Glutamatergic neuron (in vitro differentiated cells): ENCODE results near the gene TMEM63A. TPM values are rescaled to one million over a fixed set of nuclear protein-coding genes. Genes with fewer than 3 reads are reported as not detected.

Source experiments
- DNase-seq: peaks from one replicate; pipeline ENCODE4 v3.0.0; 2022
- H3K27ac Mint-ChIP-seq: one replicate; pipeline ENCODE4 v1.8.0; 2020; ENCODE audit warnings: mild to moderate bottlenecking, mixed read lengths, inconsistent platforms; ENCODE audit not compliant: unreplicated experiment
- H3K27me3 Mint-ChIP-seq: one replicate; pipeline ENCODE4 v1.8.0; 2020; ENCODE audit warnings: mild to moderate bottlenecking, moderate library complexity, mixed read lengths, inconsistent platforms; ENCODE audit not compliant: unreplicated experiment
- H3K36me3 Mint-ChIP-seq: one replicate; pipeline ENCODE4 v1.8.0; 2020; ENCODE audit warnings: mild to moderate bottlenecking, mixed read lengths, inconsistent platforms; ENCODE audit not compliant: unreplicated experiment
- H3K4me1 Mint-ChIP-seq: one replicate; pipeline ENCODE4 v1.8.0; 2020; ENCODE audit warnings: mild to moderate bottlenecking, low read depth, mixed read lengths, inconsistent platforms; ENCODE audit not compliant: unreplicated experiment
- H3K4me3 Mint-ChIP-seq: one replicate; pipeline ENCODE4 v1.8.0; 2020; ENCODE audit warnings: mild to moderate bottlenecking, mixed read lengths, inconsistent platforms; ENCODE audit not compliant: unreplicated experiment
- H3K9me3 Mint-ChIP-seq: one replicate; pipeline ENCODE4 v1.8.0; 2020; ENCODE audit warnings: mild to moderate bottlenecking, moderate library complexity, mixed read lengths, inconsistent platforms; ENCODE audit not compliant: unreplicated experiment
- CTCF ChIP-seq: fragments of 200-600 bp; sonication (generic); IDR thresholded peaks from one replicate; pipeline ENCODE4 v1.5.0; 2021; ENCODE audit not compliant: partially characterized antibody, unreplicated experiment
- total RNA-seq: library from RNA; stranded (reverse); fragmentation: NEBNext Ultra II Directional; extraction: Animal tissue kit (Norgen Biotek cat#: 25700); gene quantifications from one replicate; pipeline ENCODE4 v1.2.1, GENCODE V29; 2021; ENCODE audit not compliant: unreplicated experiment

Gene TMEM63A
- total RNA-seq, 1 donor from 2014 or later = 1.1 TPM

GRCh38 chr1:225851805-225852204 lies 30.4 kb downstream of the TMEM63A start:
- peaks cover 10% of the 10 kb centered on the region for H3K36me3 Mint-ChIP-seq
- TF ChIP-seq CTCF = no peak
- peaks cover 7% of the 10 kb centered on the region for H3K27me3 Mint-ChIP-seq
- DNase-seq = no peak
- peaks cover 4% of the 10 kb centered on the region for H3K9me3 Mint-ChIP-seq
- H3K27ac Mint-ChIP-seq = no peak overlapping the region
- no peak overlapping the region for H3K4me3 Mint-ChIP-seq
- H3K4me1 Mint-ChIP-seq = peaks cover 19% of the 10 kb centered on the region

GRCh38 chr1:225850370-225850769 lies 31.8 kb downstream of the TMEM63A start:
- peaks cover 21% of the 10 kb centered on the region for H3K4me1 Mint-ChIP-seq
- DNase-seq = no peak
- no peak overlapping the region for H3K27ac Mint-ChIP-seq
- no peak overlapping the region for H3K4me3 Mint-ChIP-seq
- H3K27me3 Mint-ChIP-seq = peaks cover 7% of the 10 kb centered on the region
- no peak for TF ChIP-seq CTCF
- peaks cover 4% of the 10 kb centered on the region for H3K9me3 Mint-ChIP-seq
- H3K36me3 Mint-ChIP-seq = peaks cover 10% of the 10 kb centered on the region

- no peak for TF ChIP-seq CTCF
- no peak for DNase-seq
- Mint-ChIP-seq H3K27me3 (peaks cover 7% of the 10 kb centered on the region), H3K4me3 (no peak overlapping the region), H3K27ac (peak overlapping the region; percentile 17), H3K9me3 (peaks cover 4% of the 10 kb centered on the region), H3K4me1 (peaks cover 21% of the 10 kb centered on the region), H3K36me3 (peaks cover 10% of the 10 kb centered on the region)
Observed at GRCh38 chr1:225849925-225850324, 32.3 kb downstream of the TMEM63A start.

GRCh38 chr1:225848030-225848955 lies 33.9 kb downstream of the TMEM63A start:
- H3K36me3 Mint-ChIP-seq = peaks cover 10% of the 10 kb centered on the region
- no peak for TF ChIP-seq CTCF

GRCh38 chr1:225847610-225848009 lies 34.6 kb downstream of the TMEM63A start:
- peaks cover 12% of the 10 kb centered on the region for H3K27me3 Mint-ChIP-seq
- H3K4me3 Mint-ChIP-seq = no peak overlapping the region
- DNase-seq = no peak
- peaks cover 10% of the 10 kb centered on the region for H3K36me3 Mint-ChIP-seq
- peaks cover 8% of the 10 kb centered on the region for H3K9me3 Mint-ChIP-seq
- no peak overlapping the region for H3K27ac Mint-ChIP-seq
- H3K4me1 Mint-ChIP-seq = peaks cover 16% of the 10 kb centered on the region
- no peak for TF ChIP-seq CTCF

More at GRCh38 chr1:225848030-225848955, 33.9 kb downstream of the TMEM63A start:
- Mint-ChIP-seq H3K4me1 (peaks cover 16% of the 10 kb centered on the region), H3K9me3 (peaks cover 5% of the 10 kb centered on the region), H3K4me3 (peak overlapping the region; percentile 60), H3K27me3 (peaks cover 12% of the 10 kb centered on the region), H3K27ac (peak overlapping the region; percentile 91)
- peak; percentile 43 for DNase-seq
